Left ventricle myocardium inferior (tissue), 1 donor: Measurements from ENCODE around the gene SLC47A2. TPM values are rescaled to one million over a fixed set of nuclear protein-coding genes. Genes with fewer than 3 reads are reported as not detected.
A peak's percentile ranks its signal among the peaks of the same experiment; 100 is the strongest.

Experiments used
- DNase-seq: peaks from one replicate; pipeline ENCODE4 v3.0.0-alpha.2; 2020
- H3K27ac ChIP-seq: fragments of 200-600 bp; replicated peaks from 2 replicates; pipeline ENCODE4 v1.8.0; 2021
- H3K27me3 ChIP-seq: fragments of 200-600 bp; 2 replicates; pipeline ENCODE4 v1.8.0; 2021; ENCODE audit warnings: low read depth
- H3K36me3 ChIP-seq: fragments of 200-600 bp; 2 replicates; pipeline ENCODE4 v1.8.0; 2021
- H3K4me1 ChIP-seq: fragments of 200-600 bp; 2 replicates; pipeline ENCODE4 v1.8.0; 2021
- H3K4me3 ChIP-seq: fragments of 200-600 bp; 2 replicates; pipeline ENCODE4 v1.8.0; 2021; ENCODE audit warnings: mild to moderate bottlenecking, moderate library complexity
- H3K9me3 ChIP-seq: fragments of 200-600 bp; replicated peaks from 2 replicates; pipeline ENCODE4 v1.8.0; 2021
- intact Hi-C: fragments of 100-400 bp; cut with micrococcal nuclease; formaldehyde crosslinking; loops from one replicate; pipeline ENCODE4 v1.11.0; 2022
- total RNA-seq: library from RNA; stranded (reverse); fragmentation: NEBNext Ultra II Directional; extraction: Animal tissue kit (Norgen Biotek cat#: 25700); gene quantifications from one replicate; pipeline ENCODE4 v1.2.1, GENCODE V29; 2021
- TF ChIP-seq, protein P1 (sequence below): fragments of 200-600 bp; IDR thresholded peaks from 2 replicates; pipeline ENCODE4 v1.8.0; 2021; ENCODE audit warnings: antibody characterized with exemption, mild to moderate bottlenecking, borderline replicate concordance
- donor health status: DM: no; HTN: yes; CAD: no; lungs with severe emphysema.

Gene SLC47A2
- total RNA-seq, 1 donor from 2014 or later, result not detected

DNA sequence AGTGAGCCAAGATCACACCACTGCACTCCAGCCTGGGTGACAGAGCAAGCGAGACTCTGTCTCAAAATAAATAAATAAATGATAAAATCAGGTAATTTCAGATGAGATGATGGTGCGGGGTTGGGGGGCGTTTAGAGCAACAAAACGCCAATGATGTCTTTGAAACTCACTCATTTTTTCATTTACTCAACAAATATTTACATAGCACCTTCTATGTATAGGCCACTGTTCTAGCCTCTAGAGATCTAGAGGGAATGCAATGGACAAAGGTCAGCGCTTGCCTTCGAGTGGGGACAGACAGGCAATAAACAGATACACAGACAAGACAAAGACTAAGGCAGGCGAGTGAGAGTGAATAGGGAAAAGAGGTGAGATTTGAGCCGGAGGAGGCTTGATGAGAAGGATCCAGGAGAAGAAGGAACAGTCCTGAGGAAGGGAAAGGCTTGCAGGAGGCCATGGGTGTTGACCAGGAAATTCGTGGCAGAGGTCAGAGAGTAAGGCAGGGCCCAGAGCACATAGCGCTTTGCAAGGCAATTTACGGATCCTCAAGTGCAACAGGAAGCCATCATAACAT is 17.7 kb upstream of the SLC47A2 start:
- Histone ChIP-seq H3K4me1 (peaks cover 6% of the 10 kb centered on the region), H3K4me3 (no peak overlapping the region), H3K9me3 (no peaks in the 10 kb centered on the region), H3K27ac (no peak overlapping the region), H3K27me3 (no peaks in the 10 kb centered on the region), H3K36me3 (no peaks in the 10 kb centered on the region)
- intact Hi-C loops, result no loop called here
- no peak for DNase-seq
- TF ChIP-seq, protein P1, sequence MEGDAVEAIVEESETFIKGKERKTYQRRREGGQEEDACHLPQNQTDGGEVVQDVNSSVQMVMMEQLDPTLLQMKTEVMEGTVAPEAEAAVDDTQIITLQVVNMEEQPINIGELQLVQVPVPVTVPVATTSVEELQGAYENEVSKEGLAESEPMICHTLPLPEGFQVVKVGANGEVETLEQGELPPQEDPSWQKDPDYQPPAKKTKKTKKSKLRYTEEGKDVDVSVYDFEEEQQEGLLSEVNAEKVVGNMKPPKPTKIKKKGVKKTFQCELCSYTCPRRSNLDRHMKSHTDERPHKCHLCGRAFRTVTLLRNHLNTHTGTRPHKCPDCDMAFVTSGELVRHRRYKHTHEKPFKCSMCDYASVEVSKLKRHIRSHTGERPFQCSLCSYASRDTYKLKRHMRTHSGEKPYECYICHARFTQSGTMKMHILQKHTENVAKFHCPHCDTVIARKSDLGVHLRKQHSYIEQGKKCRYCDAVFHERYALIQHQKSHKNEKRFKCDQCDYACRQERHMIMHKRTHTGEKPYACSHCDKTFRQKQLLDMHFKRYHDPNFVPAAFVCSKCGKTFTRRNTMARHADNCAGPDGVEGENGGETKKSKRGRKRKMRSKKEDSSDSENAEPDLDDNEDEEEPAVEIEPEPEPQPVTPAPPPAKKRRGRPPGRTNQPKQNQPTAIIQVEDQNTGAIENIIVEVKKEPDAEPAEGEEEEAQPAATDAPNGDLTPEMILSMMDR, result no peak

DNA sequence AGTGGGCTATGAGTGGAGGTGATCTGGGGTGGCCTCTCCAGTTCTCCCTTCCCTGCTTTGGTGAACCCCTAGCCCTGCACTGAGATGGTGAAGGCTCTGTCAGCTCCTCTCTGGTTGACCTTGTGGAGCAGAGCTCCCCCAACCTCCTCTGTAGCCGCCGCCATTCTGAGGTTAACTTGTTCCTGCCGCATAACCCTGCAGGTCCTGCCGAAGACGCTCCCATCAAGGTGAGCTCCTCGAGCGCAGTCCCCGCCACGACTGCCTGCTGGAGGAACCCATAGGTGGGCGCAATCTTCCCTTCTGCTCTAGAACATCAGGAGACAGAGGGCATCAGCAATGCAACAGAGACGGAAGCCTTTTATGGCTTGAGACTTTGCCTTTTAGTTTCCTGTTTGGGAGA is 15.2 kb upstream of the SLC47A2 start:
- H3K36me3 ChIP-seq, result no peaks in the 10 kb centered on the region
- intact Hi-C loops, result no loop called here
- H3K4me1 ChIP-seq, result peaks cover 30% of the 10 kb centered on the region

DNA sequence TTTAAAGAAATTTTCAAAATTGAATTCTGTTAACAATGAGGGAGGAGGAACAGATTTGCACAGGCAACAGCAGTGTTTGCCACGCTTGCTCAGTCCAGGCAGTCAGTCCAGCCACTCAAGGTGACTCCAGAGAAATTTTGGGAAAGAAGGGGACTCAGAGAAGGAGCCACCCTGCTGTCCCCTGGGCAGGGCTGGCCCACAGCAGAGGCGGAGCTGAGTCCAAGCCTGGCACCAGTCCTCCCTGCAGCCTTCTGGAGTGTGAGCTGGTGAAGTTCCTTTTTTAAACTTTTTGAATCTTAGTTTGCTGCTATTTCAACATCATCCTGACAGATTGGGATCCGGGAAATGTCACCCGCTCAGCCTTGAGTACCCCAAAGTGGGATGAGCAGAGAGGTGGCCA is 14.5 kb upstream of the SLC47A2 start:
- Histone ChIP-seq H3K4me1 (peaks cover 32% of the 10 kb centered on the region), H3K36me3 (no peaks in the 10 kb centered on the region), H3K27ac (peak overlapping the region; percentile 1), H3K9me3 (no peaks in the 10 kb centered on the region), H3K4me3 (no peak overlapping the region), H3K27me3 (no peaks in the 10 kb centered on the region)
- intact Hi-C loops, result no loop called here
- no peak for DNase-seq
- TF ChIP-seq, protein P1, result no peak

More for the DNA sequence above, 15.2 kb upstream of the SLC47A2 start:
- TF ChIP-seq, protein P1, result no peak
- no peaks in the 10 kb centered on the region for H3K27me3 ChIP-seq
- no peak for DNase-seq
- no peak overlapping the region for H3K27ac ChIP-seq
- H3K9me3 ChIP-seq, result no peaks in the 10 kb centered on the region
- H3K4me3 ChIP-seq, result no peak overlapping the region

DNA sequence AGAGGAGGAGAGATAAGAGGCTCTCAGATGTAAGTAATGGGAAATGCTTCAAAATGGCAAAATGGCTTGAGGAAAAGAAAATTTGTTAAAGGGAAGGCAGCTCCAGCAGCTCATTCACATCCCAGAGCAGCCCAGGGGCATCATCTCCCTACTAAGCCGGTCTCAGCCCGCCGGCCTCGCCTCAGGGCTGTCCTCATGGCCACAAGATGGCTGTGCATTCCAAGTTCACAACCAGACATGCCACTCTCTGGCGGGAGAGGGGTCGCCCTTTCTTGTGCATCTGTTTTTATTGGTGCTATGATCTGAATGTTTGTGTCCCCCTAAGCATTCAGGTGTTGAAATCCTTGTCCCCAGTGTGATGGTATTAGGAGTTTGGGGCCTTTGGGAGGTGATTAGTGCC is 13.5 kb upstream of the SLC47A2 start:
- H3K27ac ChIP-seq, result peak overlapping the region; percentile 94
- intact Hi-C loops, result no loop called here
- TF ChIP-seq, protein P1, result no peak
- H3K9me3 ChIP-seq, result no peaks in the 10 kb centered on the region
- no peaks in the 10 kb centered on the region for H3K27me3 ChIP-seq
- no peaks in the 10 kb centered on the region for H3K36me3 ChIP-seq
- H3K4me3 ChIP-seq, result no peak overlapping the region
- H3K4me1 ChIP-seq, result peaks cover 32% of the 10 kb centered on the region
- DNase-seq, result no peak

DNA sequence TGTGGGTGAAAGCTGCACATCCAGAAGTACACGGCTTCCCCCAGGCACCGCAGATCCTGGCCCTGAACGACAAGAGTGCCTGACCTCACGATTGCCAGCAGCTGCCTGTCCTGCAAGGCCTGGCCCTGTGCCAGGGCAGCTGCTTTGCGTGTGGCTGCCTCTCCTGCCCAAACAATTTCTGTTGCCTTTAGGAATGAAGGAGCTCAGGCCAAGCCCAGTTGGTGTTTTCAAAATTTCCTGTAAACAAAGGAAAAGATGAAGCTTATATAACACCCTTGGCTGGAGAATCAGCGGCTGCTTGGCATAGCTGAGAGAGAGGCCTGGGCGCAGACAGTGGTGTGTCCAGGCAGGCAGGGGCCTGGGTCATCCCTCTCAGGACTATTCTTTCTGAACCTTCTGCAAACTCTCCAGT is 11.7 kb upstream of the SLC47A2 start:
- TF ChIP-seq, protein P1, result no peak
- peak; percentile 88 for DNase-seq
- no peak overlapping the region for H3K4me3 ChIP-seq
- no peaks in the 10 kb centered on the region for H3K27me3 ChIP-seq
- H3K9me3 ChIP-seq, result no peaks in the 10 kb centered on the region
- intact Hi-C loops, result no loop called here
- peak overlapping the region; percentile 94 for H3K27ac ChIP-seq
- no peaks in the 10 kb centered on the region for H3K36me3 ChIP-seq
- H3K4me1 ChIP-seq, result peaks cover 40% of the 10 kb centered on the region
